ENCODE measurements around the gene P2RY6.

Gene P2RY6

DNA sequence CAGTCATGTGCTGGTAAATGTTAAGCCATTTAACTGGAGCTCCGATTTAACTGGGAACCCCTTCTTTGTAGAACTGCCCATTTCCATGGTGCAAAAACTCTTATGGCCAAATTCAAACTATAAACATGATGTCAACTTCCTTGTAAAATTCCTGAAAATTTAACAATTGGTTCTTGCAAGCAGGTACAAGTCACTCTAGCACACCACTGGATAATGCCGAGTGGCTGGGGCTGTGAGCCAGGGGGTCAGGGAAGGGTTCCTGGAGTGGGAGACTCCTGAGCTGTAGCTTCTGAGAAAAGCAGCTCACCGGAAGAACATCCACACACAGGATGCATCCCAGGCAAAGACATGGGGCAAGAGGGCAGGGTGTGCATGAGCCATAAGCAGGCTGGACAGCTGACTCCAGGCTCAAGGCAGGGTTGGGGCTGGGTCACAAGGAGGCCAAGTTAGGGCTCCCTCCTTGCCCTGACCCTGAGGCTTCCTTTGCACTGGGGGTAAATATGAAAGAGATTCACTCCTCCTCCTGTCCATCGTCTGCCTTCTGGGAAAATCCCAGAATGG is 35.9 kb upstream of the P2RY6 start:
- DNase-seq (ENCODE audit: low read depth): no peak

DNA sequence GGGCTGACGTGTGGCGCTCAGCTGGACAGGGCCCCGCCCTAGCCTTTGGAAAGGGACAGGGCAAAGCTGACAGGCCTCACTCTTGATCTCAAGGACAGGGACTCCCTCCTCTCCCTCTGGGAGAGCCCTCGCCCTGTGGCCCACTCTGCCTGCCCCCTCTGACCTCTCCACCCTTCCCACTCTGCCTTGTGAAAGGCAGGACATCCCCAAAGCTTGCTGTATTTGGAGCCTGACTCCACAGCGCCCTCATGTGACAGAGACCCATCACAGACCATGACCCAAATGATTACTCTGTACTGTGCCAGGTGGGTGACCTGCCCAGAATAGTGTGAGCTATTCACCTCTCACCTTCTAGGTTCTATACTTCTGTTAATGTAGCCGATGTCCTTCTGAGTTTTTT is 35.3 kb upstream of the P2RY6 start:
- DNase-seq (ENCODE audit: low read depth): no peak
- no peak overlapping the region for H3K4me3 ChIP-seq (ENCODE audit: low read depth, low read length)

More for the DNA sequence above, 35.9 kb upstream of the P2RY6 start:
- H3K4me3 ChIP-seq (ENCODE audit: low read depth, low read length): no peak overlapping the region

DNA sequence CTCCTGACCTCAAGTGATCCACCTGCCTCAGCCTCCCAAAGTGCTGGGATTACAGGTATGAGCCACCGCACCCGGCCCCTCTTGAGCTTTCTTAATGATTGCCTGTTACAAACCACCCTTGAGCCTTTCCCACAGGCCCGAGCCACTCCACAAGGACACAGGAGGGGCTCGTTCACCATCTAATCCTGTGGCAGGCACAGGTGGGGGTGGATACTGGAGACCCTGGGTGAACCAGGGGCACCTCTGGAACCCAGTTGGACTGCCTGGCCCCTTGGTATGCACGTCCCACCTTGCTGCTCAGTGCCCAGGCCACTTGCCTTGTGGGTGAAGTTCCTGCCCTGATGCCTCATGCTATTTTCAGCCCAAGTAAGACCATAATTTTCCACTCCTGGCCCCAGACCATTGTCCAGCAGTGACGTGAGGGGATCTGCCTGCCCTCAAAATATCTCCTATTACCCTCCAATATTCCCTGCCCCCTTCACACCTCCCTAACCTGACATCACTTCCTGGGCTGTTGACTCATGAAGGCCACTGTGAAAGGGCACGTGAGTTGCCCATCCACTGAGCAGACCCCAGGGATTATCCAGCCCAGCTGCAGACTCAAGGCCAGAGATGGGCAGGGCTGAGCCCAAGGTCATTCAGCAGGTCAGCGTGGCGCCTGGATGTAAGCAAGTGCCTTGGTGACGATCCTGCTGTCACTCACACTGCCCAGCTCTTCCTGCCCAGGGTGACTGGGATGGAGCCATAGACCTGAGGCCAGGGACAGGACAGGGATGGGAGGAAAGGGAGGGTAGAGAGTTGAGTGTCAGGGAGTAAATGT is 34.5 kb upstream of the P2RY6 start:
- no peak overlapping the region for H3K4me3 ChIP-seq (ENCODE audit: low read depth, low read length)
- DNase-seq (ENCODE audit: low read depth): peak; percentile 32

DNA sequence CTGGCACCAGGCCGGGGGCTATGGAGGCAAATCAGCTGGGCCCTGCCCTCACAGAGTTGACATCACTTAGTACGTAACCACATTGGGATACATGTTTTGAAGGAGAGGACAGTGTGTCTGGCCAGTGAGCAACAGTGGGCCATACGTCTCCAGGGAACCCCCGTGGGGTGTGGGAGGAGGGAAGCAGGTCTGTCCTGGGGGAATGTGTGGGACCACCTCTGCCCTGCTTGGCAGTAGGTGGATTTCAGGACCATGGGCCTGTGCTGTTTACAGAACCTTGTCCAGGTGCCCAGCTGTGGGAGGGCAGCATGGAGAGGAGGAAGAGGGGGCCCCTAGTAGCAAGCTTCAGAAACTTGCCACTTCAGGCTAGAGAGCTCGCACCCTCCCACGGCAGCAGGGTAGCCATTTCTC is 33.0 kb upstream of the P2RY6 start:
- no peak for DNase-seq (ENCODE audit: low read depth)
- H3K4me3 ChIP-seq (ENCODE audit: low read depth, low read length): no peak overlapping the region

DNA sequence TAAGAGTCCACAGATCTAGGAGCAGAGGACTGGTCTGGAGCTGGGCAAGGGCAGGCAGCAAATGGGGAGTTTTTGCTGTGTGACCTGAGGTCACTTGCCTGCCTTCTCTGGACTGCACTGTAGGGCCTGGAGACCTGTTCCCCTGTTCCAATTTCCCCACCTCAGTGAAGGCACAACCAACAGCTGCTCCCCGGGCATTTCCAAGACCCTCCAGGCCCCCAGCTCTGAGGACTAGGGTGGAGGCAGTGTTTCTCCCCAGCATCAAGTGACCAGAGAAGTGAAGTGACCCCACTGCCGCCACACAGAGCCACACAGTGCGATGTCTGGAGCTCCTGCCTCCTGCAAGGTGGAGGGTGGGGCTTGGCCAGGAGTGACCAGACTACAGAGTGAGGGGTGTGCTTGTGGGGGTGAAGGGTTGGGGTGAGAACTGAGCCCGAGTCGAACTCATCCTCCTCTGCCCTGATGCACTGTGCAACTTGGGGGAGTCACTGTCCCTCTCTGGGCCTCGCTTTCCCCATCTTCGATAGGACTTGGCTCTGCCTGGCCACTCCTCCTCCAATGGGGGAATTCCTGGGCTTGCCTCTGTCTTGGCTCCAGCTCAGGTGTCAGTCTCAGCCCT is 32.5 kb upstream of the P2RY6 start:
- no peak overlapping the region for H3K4me3 ChIP-seq (ENCODE audit: low read depth, low read length)
- DNase-seq (ENCODE audit: low read depth): no peak

DNA sequence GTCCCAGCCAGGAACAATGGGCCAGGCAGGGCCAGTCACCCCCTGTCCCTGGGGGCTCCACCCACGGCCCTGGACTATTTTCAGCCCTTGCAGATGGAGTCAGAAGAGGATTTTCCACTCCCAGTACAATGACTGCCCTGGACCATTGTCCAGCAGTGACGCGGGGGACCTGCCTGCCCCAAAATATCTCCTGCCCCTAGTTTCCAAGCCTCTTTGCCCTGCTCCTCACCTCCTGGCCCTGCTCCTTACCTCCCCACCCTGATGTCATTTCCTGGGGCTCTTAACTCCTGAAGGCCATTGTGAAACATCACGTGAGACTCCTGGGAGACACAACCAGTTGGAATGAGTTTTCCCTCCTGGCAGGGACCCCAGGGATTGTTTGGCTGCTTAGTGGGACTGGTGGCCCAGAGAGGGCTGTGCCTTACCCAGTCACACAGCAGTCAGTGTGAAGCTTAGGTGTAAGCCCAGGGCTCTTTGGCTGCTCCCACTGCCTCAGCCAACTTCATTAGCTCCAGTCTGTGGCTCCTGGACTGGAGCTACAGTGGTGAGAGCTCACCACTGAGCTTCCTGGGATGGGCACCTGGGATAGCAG is 31.9 kb upstream of the P2RY6 start:
- no peak overlapping the region for H3K4me3 ChIP-seq (ENCODE audit: low read depth, low read length)
- DNase-seq (ENCODE audit: low read depth): no peak

DNA sequence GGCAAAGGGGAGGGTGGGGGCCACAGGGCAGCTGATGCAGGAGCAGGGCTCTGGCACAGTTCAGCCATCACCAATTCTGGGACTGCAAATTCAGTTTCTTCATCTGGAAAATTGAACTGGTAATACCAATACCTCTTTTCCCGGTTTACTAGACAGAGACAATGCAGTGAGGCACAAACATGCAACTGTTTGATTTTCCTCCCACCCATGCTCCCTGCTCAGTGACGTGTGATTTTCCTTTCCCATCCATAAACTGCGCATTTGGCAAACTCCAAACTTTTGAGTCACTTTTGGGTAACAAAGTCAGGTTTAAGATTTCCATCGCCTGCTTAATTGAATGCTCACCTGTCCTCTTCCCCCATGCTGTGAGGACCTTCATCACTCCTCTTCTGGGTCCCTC is 30.8 kb upstream of the P2RY6 start:
- no peak for DNase-seq (ENCODE audit: low read depth)
- no peak overlapping the region for H3K4me3 ChIP-seq (ENCODE audit: low read depth, low read length)

DNA sequence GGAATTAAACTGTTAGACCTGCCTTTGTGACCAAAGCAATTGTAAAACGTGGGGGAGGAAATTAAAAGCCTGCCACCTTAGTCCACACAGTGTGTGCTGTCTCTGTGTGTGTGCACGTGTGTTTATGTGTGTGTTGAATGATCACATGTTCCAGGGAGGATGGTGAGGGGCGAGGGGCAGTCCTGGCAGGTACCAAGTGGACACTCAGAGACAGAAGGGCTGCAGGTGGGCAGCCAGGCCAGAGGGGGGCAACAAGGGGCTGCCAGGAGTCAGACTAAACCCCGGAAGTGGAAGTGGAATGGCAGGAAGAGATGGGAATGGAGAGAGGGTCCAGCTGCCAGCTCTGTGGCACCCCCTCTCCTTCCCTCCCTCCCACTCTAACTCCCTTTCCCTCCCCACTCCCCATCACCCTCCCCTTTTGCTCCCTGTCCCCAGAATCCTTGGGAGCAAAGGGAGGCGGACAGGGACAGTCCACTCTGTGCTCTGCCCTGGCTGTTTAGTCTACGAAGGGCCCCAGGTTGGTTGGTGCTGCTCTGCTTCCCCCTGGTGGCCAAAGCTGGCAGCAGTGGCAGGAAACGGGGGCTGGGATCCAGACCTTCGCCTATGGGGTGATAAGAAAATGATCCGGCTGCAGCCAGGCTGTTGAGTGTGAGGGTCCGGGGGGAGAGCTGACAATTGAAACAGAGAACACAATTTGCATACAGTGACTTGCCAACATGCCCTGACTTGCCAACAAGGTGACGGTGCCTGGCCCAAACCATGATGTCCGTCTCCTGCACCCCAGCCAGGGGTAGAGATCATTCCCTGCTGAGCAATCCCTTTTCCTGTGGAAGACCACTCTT is 29.7 kb upstream of the P2RY6 start:
- H3K4me3 ChIP-seq (ENCODE audit: low read depth, low read length): peak overlapping the region; percentile 22
- DNase-seq (ENCODE audit: low read depth): no peak

DNA sequence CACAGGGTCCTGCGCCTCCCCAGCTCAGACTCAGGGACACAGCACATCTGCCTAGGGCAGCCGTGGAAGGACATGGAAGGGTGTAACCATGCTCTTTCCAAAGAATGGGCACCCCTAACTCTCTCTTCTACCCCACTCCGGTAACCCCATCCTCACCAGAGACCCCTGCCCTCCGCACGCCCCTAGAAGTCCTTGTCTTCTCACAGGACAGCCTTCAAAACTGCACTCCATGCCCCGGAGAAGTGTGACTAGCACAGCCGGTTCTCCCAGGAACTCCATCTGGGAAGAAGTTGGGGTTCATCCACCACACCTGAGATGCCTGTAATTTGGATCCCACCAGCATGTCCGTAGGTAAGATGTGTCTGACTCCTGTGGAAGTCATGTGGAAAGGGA is 29.0 kb upstream of the P2RY6 start:
- H3K4me3 ChIP-seq (ENCODE audit: low read depth, low read length): no peak overlapping the region
- DNase-seq (ENCODE audit: low read depth): no peak

DNA sequence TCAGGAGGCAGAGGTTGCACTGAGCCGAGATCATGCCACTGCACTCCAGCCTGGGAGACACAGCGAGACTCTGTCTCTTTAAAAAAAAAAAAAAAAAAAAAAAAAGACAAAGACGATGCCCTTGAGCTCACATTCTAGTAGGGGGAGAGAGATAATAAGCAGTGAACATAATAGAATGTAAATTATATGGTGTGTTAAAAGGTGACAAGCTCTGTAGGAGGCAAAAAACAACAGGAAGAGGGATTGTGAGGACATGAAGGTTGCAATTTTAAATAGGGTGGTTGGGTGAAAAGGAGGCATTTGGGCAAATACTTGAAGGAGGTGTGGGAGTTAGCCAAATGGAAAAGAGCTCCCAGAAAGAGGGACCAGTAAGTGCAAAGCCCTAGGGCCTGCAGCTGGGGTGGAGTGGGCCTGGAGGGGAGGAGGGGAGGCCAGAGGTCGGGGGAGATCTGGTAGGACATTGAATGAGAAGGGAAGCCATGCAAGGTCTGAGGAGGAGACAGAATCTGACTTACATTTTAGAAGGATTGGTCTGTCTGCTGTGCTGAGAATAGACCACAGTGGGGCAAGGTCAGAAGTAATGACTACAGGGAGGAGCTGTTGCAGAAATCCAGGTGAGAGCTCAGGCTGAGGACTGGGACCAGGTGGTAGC is 27.4 kb upstream of the P2RY6 start:
- H3K4me3 ChIP-seq (ENCODE audit: low read depth, low read length): no peak overlapping the region
- DNase-seq (ENCODE audit: low read depth): no peak

DNA sequence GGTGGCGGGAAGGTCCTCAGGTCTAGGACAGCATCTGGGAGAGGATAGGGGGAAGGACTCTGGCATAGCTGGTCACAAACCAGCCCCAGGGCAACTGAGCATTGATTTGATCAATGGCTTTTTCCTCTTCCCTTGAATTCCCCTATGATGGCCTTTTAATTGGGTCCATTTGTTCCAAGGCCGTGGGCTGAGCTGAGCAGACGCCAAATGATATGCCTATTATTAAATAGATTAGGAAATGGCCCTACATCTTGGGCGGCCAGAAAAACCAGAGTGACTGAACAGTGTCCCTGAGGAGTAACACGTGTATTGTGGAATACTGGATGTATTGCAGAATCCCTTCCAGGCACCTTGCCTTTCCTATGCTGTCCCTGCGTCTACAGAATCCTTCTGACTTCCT is 26.7 kb upstream of the P2RY6 start:
- H3K4me3 ChIP-seq (ENCODE audit: low read depth, low read length): no peak overlapping the region
- DNase-seq (ENCODE audit: low read depth): no peak

DNA sequence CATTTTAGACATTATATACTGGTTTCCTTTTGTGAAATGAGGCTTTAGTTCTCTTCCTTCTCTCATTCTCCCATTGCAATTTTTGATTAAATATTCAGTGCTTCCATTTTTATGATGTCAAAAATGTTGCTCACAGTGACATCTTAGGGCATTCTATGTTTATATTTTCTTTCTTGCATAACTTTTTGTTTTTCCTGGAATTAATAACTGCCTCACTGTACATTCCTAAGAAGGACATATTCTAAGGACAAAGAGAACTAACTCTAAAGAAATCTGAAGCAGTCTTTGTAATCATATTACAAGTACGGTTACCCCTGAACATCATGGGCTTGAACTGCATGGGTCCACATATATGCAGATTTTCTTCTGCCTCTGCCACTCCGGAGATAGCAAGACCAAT is 25.8 kb upstream of the P2RY6 start:
- H3K4me3 ChIP-seq (ENCODE audit: low read depth, low read length): no peak overlapping the region
- no peak for DNase-seq (ENCODE audit: low read depth)

DNA sequence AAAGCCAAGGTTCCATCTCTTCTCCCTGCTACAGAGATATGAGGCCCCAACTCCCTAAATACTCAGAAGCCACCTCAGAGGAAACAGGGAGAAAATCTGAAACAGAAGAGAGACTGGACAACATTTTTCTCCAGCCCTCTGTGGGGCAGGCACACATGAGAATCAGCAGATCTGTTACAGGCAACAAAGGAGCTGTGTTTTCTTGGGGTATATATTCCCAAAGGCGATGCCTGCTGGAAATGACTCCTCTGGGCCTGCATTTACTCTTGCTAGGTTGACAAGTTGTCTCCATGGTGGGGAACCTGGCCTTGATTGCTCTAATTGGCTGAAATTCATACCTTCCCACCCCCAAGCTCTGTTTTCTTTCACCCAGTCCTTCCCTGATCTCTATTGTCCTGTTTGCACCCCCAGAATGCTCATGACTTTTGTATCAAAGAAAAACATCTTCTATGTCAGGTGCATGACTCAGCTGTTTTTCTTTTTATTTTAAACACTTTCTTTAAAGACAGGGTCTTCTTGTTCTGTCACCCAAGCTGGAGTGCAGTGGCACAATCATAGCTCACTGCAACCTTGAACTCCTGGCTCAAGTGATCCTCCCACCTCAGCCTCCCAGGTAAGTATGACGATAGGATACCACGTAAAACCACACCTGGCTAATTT is 23.5 kb upstream of the P2RY6 start:
- no peak overlapping the region for H3K4me3 ChIP-seq (ENCODE audit: low read depth, low read length)
- no peak for DNase-seq (ENCODE audit: low read depth)

DNA sequence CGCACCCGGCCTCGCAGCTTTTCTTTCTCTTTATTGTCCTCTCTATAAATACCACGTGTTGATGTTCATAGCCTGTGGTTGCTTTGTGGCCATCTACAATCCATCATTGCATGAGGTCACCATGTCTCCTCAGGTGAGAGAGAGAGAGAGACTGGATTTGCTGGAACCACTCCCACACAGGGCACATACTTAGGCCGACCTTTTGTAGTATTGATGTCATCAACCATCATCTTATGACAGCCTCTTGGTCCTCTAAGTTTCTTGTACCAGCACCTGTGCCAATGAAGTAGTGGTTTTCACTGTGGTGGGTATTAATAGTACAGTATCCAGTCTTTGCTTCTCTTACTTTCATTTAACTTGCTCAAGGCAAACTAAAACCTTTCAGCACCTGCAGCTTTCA is 22.8 kb upstream of the P2RY6 start:
- DNase-seq (ENCODE audit: low read depth): no peak
- no peak overlapping the region for H3K4me3 ChIP-seq (ENCODE audit: low read depth, low read length)

DNA sequence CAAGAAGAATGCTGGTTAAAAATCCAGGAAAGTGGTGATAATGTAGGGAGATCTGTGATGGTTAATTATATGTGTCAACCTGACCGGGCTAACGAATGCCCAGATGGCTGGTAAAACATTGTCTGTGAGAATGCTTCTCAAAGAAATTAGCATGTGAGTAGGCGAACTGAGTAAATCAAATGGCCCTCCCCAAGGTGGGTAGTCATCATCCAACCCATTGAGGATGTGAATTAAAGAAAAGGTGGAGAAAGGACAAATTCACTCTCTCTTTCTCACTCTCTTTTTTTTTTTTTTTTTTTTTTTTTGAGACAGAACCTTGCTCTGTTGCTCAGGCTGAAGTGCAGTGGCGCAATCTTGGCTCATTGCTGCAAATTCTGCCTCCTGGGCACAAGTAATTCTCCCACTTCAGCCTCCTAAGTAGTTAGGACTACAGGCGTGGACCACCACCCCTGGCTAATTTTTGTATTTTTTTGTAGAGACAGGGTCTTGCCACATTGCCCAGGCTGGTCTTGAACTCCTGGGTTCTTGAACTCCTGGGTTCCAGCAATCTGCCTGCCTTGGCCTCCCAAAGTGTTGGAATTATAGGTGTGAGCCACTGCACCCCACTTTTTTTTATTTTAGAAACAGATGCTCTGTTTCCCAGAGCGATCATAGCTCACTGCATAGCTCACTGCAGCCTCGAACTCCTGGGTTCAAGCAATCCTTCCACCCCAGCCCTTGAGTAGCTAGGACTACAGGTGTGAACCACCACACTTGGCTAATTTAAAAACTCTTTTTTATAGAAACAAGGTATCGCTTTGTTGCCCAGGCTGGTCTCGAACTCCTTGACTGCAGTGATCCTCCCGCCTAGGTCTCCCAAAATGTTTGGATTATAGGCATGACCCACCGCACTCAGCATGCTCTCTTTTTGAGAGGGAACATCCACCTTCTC is 22.0 kb upstream of the P2RY6 start:
- H3K4me3 ChIP-seq (ENCODE audit: low read depth, low read length): no peak overlapping the region
- no peak for DNase-seq (ENCODE audit: low read depth)

DNA sequence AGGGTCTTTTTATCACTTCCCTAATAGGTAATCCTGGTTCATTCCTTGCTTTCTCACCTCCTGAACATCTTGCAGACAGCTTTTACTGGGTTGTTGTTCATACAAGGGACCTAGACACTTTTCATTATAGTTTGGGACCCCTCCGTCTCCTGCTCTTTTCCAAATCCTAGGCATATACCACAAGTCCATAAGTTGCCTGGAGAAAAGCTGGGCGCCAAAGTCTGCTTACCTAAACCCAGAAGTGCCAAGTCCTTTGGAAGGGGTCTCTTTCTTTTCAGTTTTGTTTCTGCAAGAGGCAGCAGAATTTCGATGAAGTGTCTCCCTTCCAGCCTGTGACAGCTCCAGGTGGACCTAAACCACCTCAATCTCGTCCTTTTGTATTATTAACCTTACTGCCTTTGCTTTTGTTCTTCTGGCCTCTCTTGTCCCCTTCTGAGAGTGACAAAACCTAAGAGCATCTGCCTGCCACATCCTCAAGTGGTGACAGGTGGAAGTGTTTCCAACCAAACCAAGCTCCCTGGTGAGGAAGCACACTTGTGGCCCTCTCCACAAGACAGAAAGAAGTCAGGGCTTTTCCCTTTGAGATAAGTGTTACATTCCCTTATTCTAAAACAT is 19.5 kb upstream of the P2RY6 start:
- no peak for DNase-seq (ENCODE audit: low read depth)
- no peak overlapping the region for H3K4me3 ChIP-seq (ENCODE audit: low read depth, low read length)

DNA sequence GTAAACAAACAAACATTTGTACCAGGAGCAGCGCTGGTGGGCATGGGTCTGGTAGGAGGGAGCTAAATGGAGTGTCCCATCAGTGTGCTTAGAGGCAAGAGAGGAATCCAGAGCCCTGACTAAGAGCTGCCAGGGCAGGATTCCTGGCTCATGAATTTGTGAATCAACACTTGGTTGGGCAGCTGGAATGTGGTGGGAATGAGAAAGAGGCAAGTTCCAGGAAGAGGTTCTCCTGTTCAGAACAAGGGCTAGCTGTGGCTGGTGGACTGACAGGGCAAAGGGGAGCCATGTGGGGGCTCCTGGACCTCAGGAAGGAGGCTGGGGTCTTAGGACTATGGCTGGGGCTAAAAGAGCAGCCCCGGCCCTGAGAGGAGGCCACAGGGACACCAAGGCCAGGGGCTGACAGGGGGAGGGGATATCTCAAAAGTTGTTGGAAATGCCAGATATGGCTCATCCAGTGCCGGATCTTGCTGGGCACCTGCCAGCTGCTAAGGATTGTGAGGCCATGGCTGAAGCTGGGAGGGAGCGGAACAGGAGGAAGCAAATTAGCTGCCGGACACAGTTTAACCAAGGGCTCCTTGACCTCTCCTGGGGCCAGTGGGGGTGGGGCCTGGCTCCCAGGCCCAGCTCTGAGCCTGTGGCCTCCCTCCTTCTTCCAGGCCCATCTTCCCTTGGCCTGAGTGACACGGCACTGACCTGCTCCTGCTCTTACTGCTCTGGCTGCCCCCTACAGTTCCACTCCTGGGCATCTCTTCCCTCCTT is 14.6 kb upstream of the P2RY6 start:
- no peak overlapping the region for H3K4me3 ChIP-seq (ENCODE audit: low read depth, low read length)
- DNase-seq (ENCODE audit: low read depth): peak; percentile 73
